ENCODE data around the gene CTPS1.

Gene CTPS1

DNA sequence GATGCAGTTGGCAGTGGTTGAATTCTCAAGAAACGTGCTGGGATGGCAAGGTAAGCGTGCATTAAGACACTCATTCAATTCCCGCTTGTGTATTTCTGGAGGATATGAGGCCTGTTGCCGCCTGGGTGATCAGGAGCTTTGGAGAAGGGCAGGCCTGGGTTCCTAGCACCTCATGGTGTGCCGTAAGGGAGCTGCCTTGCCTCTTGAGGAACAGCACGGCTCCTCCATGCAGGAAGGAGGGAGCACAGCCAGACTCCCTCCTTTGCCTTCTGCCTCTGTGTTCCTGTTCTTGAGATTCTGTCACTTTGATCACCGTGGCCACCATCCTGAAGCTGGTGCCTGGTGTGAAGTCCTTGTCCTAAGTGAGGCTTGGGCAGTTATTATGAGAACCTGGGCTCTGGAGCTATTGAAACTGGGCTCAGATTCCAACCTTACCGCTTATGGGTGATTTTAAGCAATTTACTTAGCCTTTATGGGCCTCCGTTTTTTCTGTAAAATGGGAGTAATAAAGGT is 23.7 kb downstream of the CTPS1 start:
- DNase-seq, result no peak

DNA sequence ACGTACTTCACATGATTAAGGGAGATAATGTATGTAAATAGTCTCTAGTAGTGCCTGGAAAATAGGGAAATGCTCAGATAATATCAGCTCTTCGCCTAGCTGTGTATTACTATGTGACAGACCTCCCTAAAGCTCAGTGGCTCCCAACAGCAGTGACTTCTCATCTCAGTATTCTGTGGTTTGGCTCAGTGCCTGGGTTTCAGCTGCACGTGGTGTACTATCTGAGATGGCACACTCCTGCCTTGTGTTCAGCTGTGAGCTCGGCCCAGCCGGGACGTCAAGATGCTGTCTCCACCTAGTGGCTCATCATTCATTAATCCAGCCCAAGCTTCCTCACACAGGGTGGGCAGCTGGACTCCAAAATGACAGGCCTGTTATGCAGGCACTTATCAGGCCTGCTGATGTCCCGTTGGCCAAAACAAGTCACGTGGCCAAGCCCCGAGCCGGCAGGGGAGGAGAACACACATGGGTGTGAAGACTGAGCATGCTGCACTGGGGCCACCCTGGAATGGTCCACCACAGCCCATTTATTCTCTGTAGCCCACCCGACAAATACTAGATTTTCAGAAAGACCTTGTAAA is 24.2 kb downstream of the CTPS1 start:
- peak; percentile 76 for DNase-seq

DNA sequence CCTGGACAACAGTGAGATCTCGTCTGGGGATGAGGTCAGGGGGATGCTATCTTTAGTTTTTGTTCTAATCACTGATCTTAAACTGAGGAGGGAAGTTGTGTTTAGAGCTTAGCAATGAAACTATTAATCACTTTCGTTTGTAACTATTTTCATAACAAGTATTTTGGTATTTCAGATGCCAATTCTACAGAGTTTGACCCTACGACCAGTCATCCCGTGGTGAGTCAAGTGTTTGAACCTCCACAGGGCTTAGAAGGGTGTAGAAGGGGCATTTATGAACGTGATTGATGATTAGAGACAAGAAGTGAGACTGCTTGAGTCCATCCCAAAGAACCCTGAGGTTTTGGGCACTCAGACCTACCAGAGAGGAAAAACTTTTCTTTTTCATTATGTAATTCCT is 26.4 kb downstream of the CTPS1 start:
- no peak for DNase-seq

DNA sequence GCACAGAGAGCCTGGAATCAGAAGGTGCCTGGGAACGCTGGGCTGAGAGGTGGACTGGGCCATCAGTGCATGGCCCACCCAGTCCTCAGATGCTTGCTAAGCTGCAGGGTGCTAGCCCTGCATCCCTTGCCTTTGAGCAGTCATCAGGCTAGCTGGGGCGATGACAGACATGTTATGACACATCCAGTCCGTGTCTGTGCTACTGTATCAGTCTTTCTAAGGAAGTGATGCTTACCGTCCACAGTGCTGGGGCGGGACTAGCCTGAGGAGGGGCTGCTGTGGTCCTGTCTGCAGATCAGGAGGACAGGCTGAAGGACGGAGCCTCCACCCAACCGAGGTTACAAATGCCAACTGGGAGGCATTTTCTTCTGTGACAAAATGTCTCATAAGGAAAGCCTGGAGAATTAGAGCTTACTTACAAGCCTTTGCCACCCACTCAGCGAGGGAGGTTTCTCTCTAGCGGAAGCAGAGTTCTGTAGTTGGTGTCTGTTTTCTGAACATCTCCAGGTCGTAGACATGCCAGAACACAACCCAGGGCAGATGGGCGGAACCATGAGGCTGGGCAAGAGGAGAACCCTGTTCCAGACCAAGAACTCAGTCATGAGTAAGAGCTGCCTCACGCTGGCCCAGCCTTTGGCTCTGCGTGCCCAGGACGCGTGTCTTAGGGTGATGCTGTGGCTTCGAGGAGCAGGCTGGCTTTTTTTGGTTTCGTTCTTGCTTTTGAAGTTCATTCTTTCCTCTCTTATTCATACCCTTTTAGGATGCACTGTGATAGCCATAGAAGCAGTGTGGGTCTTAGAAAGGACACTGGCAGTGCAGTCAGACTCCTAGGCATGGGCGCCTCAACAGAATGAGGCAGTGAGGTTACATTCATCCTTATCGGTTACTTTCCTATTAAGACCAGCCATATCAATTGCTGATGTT is 27.7 kb downstream of the CTPS1 start:
- no peak for DNase-seq

DNA sequence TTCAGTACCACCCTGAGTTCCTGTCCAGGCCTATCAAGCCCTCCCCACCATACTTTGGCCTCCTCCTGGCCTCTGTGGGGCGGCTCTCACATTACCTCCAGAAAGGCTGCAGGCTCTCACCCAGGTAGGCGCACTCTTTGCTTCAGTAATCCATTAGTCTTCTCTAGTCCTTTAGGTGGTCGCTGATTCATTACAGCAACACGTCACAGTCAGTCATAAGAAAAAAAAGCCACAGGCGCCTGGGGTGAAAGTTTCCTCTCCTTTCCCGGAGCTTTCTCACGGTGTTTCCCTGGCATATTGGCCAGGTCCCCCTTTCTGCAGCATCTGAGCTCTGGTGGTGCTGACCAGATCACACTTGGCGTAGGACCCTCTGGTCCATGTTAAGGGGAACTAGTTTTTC is 30.0 kb downstream of the CTPS1 start:
- DNase-seq, result no peak

DNA sequence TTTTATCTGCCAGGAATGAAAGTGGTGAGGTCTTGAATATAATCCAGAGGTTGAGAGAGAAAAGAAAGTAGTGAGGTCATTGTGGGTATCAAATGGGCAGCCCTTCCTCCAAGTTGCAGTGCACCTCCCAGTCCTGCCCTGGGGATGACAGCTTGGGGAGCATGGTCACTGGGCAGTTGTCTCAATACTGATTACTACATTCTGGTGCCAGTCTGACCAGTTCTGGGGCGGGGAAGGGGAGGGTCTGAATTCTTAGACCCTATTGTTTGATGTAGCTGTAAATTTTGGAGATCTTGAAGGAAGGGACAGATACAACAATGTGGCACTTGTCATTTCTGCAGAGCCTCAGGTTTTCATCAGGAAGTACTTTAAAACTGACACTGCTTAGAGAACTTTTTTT is 30.8 kb downstream of the CTPS1 start:
- no peak for DNase-seq

DNA sequence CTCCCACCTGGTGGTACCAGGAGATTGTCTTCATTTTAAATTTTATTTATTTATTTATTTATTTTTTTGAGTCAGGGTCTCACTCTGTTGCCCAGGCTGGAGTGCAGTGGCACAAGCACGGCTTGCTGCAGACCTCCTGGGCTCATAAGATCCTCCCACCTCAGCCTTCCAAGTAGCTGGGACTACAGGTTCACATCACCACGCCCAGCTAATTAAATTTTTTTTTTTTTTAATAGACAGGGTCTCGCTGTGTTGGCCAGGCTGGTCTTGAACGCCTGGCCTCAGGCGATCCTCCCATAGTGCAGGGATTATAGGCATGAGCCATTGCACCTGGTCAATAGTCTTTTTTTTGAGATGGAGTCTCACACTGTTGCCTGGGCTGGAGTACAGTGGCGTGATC is 33.5 kb downstream of the CTPS1 start:
- no peak for DNase-seq

DNA sequence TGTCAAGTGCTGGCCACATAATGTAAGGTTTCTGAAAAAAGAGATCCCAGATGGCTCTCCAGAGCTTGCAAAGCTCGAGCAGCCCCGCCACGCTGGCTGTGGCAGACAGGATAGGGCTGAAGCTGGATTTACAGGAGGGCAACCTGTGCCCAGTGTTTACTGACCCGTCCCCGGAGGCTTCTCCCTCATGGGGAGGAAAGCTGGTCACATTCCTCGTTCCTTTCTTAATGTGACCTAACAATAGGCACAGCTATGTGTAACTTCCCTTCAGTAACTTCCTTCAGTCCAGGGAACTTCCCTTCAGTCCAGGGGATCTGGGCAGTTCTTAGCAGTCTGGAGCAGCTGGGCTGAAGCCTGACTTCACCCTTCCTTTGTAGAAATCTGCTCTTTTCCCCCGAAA is 34.3 kb downstream of the CTPS1 start:
- DNase-seq, result no peak

DNA sequence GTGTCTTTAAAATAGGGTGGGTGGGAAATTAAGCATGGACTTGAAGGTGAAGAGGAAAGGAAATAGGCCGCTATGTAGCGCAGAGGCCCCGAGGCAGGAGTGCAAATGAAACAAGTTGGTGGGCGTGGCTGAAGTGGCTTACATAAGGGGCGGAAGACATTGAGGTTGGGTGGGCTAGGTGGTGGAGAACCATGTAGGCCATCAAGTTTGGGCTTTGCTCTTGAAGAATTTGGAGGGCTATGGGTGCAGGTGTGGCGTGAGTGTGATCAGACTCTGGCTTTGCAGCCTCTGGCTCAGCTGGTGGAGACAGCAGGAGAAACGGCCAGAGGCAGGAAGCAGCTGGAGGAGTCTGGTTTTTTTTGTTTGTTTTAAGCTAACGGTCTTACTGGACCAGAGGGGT is 35.4 kb downstream of the CTPS1 start:
- DNase-seq, result no peak

DNA sequence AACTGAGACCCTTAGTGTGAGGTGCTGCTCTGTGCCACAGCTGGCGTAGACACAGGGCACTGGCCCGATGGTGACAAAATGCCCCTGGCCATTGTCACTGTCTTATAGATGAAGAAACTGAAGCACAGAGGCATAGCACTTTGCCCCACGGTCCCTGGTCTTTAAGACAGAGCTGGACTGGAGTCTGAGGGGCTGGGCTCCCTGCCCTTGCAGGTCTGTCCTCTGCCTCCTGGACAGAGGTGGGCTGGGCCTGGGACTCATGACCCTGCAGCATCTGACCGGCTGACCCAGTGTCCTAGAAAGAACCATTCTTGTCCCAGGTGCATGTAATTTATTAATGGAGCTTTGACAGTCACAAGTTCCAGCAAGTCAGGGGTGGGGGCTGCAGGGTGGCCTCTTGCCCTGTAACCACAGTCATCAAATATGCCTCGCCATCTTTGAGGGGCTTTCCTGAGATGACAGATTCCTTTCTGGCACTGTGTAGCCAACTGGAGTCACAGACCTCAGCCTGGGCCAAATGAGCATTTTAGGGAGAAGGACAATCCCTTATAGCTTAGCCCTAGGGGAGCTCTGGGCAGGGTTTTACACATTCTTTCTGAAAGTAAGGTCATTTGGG is 35.9 kb downstream of the CTPS1 start:
- DNase-seq, result no peak

DNA sequence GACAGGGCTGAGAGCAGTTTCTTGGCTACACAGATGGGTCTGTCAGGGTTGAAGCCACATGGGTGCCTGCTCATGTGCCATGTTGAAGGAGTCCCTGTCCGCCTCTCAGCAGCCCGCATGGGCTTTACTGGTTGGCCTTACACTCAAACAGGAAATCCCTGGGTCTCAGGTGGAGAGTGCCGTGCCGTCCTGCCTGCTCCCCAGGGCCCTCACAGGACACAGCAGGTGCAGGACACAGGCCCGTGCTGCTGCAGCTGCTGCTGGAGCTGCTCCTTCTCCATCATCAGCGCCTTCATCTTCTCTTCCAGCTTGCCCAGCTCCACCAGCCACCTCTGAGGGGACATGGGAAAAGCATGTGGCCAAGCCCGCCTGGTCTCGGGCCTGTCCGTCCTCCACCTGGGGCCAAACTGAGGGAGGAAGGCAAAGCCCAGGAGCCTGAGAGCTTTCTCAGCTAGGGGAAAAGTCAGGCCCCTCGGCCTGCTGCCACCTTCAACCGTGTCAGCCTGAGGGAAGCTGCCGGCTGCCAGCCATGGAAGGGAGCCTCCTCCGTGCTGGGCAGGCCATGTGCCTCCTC is 36.5 kb downstream of the CTPS1 start:
- DNase-seq, result no peak

DNA sequence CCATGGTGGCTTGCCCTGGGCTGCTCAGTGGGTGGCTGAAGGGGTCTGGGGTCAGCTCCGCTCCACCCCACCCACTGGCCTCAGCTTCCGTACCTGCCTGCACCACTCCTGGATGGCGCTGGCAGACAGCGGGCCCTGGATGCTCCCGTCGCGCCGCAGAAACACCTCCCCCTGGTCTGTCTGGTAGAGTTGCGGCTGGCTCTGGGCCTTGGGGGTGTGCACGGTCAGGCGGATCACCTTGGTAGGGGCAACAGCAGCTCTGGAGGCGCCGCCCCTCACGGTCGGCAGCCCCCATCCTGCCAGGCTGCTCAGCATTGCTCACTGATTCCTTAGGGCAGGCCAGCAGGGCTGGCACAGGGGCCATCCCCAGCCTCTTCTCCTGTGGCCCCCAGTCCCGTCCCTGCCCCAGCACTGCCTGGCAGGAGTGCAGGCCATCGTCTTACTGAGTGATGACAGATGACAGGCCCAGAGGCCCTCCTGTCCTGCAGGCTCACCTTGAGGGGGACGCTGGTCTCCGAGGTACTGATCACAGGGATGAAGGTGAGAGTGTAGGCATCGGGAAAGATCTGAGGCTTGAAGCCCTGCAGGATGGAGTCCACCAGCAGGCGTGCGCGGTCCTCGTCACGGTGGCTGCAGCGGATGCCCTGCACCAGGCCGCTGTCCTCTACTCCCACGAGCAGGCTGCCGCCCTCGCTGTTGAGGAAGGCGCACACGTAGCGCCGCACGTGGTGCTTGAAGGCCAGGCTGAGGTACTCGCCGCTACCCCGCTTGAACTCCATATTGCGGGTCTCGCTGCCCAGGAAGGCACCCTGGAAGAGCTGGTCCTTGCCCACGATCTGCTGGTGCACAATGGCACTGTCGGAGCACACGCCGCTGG is 37.9 kb downstream of the CTPS1 start:
- no peak for DNase-seq

DNA sequence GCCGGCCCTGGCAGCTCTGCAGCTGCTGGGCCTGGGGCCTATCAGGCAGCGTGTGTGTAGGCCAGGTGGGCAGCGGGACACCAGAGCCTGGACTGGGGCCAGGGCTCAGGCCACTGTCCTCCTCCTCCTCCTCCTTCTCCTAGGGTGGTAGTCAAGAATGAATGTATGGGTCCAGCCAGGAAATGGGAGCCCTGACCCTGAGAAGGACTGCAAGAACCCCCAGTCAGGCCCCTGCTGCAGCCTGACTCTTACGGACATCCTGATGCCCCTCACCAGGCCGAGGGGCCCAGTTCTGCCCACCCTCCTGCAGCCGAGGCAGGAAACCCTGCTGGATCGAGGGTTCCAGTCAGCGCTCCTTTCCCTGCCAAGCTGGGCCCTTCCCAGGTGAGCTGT is 38.5 kb downstream of the CTPS1 start:
- no peak for DNase-seq

DNA sequence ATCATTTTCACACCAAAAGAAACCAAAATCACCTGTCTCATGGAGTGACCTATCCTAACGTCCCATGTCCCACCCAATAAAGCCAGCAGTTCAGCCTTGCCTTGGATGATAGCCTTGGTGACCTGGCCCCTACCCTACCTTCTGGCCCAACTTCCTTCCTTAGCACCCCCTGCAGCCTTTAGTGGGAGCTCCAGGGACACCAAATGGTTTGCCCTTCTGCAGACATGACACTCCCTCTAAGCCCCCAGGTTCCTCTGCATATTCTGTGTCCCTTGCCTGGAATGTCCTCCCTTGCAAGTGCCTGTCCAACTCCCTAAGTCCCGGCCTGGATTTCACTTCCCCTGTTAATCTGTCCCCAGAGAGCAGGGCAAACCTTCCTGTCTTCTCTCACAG is 39.9 kb downstream of the CTPS1 start:
- DNase-seq, result no peak

DNA sequence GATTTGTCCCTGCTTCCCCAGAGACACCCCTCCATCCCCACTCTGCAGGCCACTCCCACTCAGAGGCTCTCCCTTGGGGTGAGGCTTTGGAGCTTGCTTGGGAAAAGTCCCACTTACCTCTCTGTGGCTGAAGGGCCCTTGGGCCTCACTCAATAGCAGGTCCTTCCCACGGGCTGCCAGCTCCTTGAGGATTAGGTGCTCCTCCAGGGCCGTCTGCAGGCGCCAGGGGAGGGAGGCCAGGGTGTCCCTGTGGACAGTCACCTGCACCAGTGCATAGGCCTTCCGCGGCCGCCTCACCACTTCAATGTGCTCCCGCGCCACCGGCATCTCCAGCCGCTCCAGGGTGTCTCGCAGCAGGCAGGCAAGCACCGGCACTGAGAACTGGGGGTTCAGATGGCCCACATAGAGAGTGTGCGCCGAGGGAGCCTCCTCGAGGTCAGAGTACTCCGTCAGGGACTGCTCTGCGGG is 40.6 kb downstream of the CTPS1 start:
- no peak for DNase-seq

DNA sequence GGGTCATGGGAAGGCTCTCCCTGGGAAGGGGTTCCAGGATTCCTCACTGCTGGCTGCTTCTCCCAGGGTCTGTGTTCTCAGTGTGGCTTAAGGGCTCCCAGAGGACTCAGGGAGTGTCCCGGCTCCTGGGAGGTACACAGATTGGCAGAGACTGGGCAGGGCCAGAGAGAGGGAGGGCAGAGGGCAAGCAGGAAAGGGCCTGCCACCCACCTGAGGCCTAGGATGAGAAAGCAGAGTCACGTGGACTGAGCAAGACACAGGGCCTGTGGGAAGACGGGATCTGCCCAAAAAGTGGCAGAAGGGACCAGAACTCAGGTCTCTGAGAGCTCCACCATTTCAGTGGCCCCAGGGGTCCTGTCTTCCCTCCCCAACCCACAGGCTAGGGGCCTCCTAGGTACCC is 41.2 kb downstream of the CTPS1 start:
- no peak for DNase-seq

DNA sequence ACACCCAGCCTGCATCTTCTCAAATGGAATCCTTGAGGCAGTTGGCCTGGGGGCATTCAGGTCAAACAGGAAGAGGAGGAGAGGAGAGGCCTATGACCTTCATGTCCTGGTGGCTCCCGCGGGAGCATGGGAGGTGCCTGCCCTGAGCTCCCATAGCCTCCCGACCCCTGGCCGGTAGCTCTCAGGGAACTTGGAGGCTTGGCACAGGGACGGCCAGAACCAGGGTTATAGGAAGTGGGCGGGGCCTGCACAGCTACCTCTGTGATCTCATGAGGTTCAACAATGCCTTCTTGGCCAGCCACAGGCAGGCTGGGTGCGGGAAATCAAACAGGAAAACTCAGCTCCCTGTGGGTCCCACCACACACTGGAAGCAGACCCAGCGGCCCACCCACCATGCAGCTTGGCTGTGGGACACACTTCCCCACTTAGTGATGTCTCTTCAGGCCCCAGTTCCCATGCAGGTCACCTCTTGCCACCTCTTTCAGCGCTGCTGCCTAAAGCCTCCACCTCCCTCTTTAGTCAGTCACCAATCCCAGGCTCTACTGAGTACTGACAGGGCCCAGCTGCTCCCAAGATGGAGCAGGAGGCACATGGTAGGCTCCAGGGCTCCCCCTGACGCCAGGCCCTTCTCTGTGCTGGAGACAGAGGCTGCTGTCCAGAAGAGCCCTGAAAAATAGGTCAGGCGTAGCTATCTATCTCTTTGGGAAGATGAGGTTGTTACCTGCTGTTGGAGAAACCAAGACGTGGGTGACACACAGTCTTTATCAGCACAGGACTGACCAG is 42.2 kb downstream of the CTPS1 start, which contains the start of gene SLFNL1:
Gene SLFNL1, minus strand, starts transcription at position 200 of the 783 bp plus-strand sequence. CDS start 1,065 bp downstream, outside the sequence.
- no peak for DNase-seq

DNA sequence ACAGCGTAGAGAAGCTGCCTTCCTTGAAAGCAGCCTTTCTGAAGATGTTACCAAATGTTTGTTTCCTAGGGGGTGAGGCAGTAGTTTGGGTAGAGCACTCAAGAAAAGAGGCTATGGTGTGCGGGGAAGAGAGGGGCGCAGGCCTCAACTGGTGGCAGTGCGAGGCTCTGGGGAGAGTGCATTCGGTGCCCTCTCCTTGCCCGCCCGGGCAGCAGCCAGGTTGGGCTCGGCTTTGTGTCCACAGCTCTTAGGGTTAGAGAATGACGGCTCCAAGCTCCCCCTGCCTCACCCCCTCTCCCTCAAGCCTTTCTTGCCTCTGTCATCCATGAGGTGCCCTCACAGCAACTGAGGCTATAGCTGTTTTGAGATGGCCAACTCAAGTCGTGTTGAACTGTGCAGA is 42.9 kb downstream of the CTPS1 start:
- DNase-seq, result no peak

DNA sequence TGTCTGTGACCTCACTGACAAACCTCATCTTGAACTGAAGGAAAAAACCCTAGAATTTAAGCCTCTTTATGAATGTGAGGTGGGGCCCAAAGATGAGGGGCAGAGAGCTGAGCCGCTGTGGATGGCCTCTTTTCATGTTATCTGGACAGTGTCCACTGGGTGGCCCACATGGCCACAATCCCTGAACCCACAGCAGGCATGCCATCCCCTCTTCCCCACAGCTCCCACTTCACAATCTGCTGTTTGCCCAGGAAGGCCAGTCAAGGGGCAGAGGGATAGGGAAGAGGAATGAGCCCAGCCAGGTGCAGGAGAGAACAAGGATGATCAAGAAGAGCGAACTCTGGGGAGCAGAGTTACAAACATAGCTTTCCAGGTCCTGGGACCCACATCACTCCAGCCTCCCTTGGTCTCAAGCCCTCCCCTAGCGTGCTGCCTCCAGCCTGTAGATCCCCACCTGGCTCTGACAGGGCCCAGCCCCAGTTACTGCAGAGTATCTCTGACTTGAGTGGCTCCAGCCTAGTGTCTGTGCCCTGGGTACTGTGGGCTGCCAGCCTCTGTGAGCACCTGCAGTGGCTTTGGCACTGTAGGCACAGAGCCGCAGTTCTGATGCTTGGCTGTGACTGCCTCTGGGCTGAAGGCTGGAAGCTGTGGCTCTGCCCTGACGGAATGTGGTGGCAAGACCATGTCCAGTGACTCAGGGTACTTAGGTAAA is 43.9 kb downstream of the CTPS1 start:
- DNase-seq, result no peak

DNA sequence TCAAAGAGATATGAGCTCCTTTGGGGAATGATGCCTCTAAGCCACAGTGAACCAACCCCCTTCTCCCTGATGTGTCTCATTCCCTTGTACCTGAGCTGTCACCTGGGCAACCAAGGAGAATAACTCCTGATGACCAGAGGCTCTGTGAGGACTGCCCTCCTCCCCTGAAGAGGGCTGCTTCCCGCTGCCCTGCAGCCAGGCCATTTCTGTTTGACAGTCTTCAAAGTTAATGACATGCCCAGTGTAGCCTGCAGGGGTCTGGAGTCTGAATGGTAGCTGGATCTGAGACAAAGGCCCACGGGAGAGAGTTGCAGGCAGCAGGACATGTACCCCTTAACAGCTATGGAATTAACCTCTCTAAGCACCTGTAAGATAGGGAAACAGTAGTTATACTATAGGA is 45.5 kb downstream of the CTPS1 start:
- no peak for DNase-seq

Data from activated effector memory CD4-positive, alpha-beta T cell treated with Interleukin-2 at 50 U/mL for 16 hours (primary cell).